K562 (cell line): Measurements from ENCODE around the gene ACAT1. TPM values are rescaled to one million over a fixed set of nuclear protein-coding genes. Genes with fewer than 3 reads are reported as not detected.

Source experiments
- ATAC-seq: fragments of 200-7000 bp; cut with Tn5 transposase; 3 replicates; pipeline ENCODE4 v1.9.1; 2020; ENCODE audit warnings: moderate library complexity
- BruUV-seq: library from RNA; stranded (reverse); fragments of 400-500 nt; replicated peaks from 2 replicates; lab custom pipeline; 2021; lab: Mats Ljungman, UMichigan
- CTCF ChIA-PET: fragments of 300-600 bp; formaldehyde crosslinking; extraction: SDS; loops from one replicate; lab custom pipeline; 2021; ENCODE audit warnings: low intra/inter-chr PET ratio; lab: Yijun Ruan, JAX
- POLR2A ChIA-PET: fragments of 300-600, 350-650 bp; sonication (Branson Sonifier 250); formaldehyde crosslinking; extraction: SDS; loops from one replicate; lab custom pipeline; 2021; ENCODE audit warnings: antibody characterized with exemption, inconsistent platforms; lab: Yijun Ruan, JAX
- DNase-seq, 4 experiments: peaks; one replicate each; pipeline versions ENCODE4 v3.0.0 to v3.0.0-alpha.2; 2011 to 2018; ENCODE audit warnings: low spot score in 3 of 4, mixed read lengths in 3 of 4; ENCODE audit errors: extremely low read depth in 1 of 4
- FAIRE-seq: peaks from 2 replicates; lab custom pipeline; 2011; peaks lifted over from hg19 to GRCh38; lab: Jason Lieb, UNC
- H2AFZ ChIP-seq: 2 replicates; pipeline ENCODE4 v1.6.0; 2011; ENCODE audit warnings: low read depth, low read length, control low read depth, inconsistent platforms
- H3K27ac ChIP-seq: fragments of 200-600 bp; 3 replicates; pipeline ENCODE4 v1.8.0; 2011; ENCODE audit warnings: low read depth, mild to moderate bottlenecking, control low read depth, inconsistent platforms, low read length, moderate library complexity, mixed read lengths; ENCODE audit errors: extremely low read depth
- H3K27me3 ChIP-seq, 2 experiments: fragments of 300-600 bp in 1 of 2; 2 replicates in 1 of 2; 3 replicates in 1 of 2; pipeline versions ENCODE4 v1.6.0 to v1.8.0; 2011; ENCODE audit warnings: inconsistent platforms in 2 of 2, low read length in 2 of 2, mild to moderate bottlenecking in 1 of 2, mixed read lengths in 1 of 2, moderate library complexity in 1 of 2; ENCODE audit not compliant: control insufficient read depth in 2 of 2, insufficient read depth in 2 of 2
- H3K36me3 ChIP-seq: fragments of 300-600 bp; 3 replicates; pipeline ENCODE4 v1.8.0; 2011; ENCODE audit warnings: mild to moderate bottlenecking, low read length, inconsistent platforms; ENCODE audit not compliant: control insufficient read depth, insufficient read depth
- H3K4me1 ChIP-seq, 2 experiments: fragments of 200-600 bp in 1 of 2; replicated peaks in 1 of 2; 2 replicates in 1 of 2; 3 replicates in 1 of 2; pipeline versions ENCODE4 v1.5.1 to v1.8.0; 2011; ENCODE audit warnings: inconsistent platforms in 2 of 2, low read length in 2 of 2, mild to moderate bottlenecking in 1 of 2, mixed read lengths in 1 of 2, moderate library complexity in 1 of 2; ENCODE audit not compliant: control insufficient read depth in 2 of 2, insufficient read depth in 2 of 2
- H3K4me2 ChIP-seq: 2 replicates; pipeline ENCODE4 v1.6.1; 2011; ENCODE audit warnings: low read length, control low read depth, inconsistent platforms, mixed read lengths; ENCODE audit not compliant: insufficient read depth
- H3K4me3 ChIP-seq: fragments of 200-600 bp; sonication (generic), shearing (Covaris generic); 2 replicates; pipeline ENCODE4 v1.5.1; 2016; ENCODE audit warnings: control low read depth, inconsistent platforms
- H3K79me2 ChIP-seq: fragments of 200-600 bp; 3 replicates; pipeline ENCODE4 v1.8.0; 2011; ENCODE audit warnings: low read length, inconsistent platforms; ENCODE audit not compliant: control insufficient read depth, insufficient read depth
- H3K9ac ChIP-seq, 2 experiments: 2 replicates each; pipeline versions ENCODE4 v1.6.0 to v1.6.1; 2011; ENCODE audit warnings: low read depth in 2 of 2, low read length in 2 of 2, control low read depth in 1 of 2, inconsistent platforms in 1 of 2, mild to moderate bottlenecking in 1 of 2, mixed read lengths in 1 of 2; ENCODE audit not compliant: insufficient read depth in 1 of 2
- H3K9me1 ChIP-seq: one replicate; pipeline ENCODE4 v1.6.0; 2011; ENCODE audit warnings: inconsistent platforms, mild to moderate bottlenecking, low read length, moderate library complexity; ENCODE audit not compliant: control insufficient read depth, insufficient read depth
- H3K9me3 ChIP-seq: replicated peaks from 2 replicates; pipeline ENCODE4 v1.5.1; 2011; ENCODE audit warnings: low read depth, low read length, inconsistent platforms; ENCODE audit not compliant: control insufficient read depth, insufficient read depth
- H4K20me1 ChIP-seq: replicated peaks from 2 replicates; pipeline ENCODE4 v1.6.1; 2011; ENCODE audit warnings: low read length, inconsistent platforms, mixed read lengths; ENCODE audit not compliant: control insufficient read depth, insufficient read depth
- CBX3 ChIP-seq, 2 experiments: IDR thresholded peaks; 1 replicate in 1 of 2; 2 replicates in 1 of 2; pipeline ENCODE4 v1.6.1; 2012; ENCODE audit warnings: inconsistent platforms in 2 of 2, low read length in 2 of 2, borderline replicate concordance in 1 of 2, control low read depth in 1 of 2
- CHD1 ChIP-seq: fragments of 200-600 bp; sonication (generic); IDR thresholded peaks from one replicate; pipeline ENCODE4 v1.6.1; 2012; ENCODE audit warnings: mild to moderate bottlenecking, moderate library complexity, low read length, inconsistent platforms
- ETV5 ChIP-seq: sonication (generic); formaldehyde crosslinking; IDR thresholded peaks from 2 replicates; pipeline ENCODE4 v1.4.0; 2020; ENCODE audit warnings: low read depth, mild to moderate bottlenecking, missing genetic modification reagents
- GMEB1 ChIP-seq: fragments of 250-450 bp; sonication (Bioruptor Pico); IDR thresholded peaks from 2 replicates; pipeline ENCODE4 v1.4.0; 2020; ENCODE audit warnings: mild to moderate bottlenecking
- TAF7 ChIP-seq: fragments of 450-650 bp; IDR thresholded peaks from 2 replicates; pipeline ENCODE4 v1.6.1; 2016; ENCODE audit warnings: missing genetic modification characterization, missing compliant biosample characterization
- TFE3 ChIP-seq: fragments of 450-650 bp; formaldehyde crosslinking; IDR thresholded peaks from 2 replicates; pipeline ENCODE4 v1.4.0; 2020; ENCODE audit warnings: mild to moderate bottlenecking, mixed read lengths
- ZBTB2 ChIP-seq: fragments of 450-650 bp; IDR thresholded peaks from 2 replicates; pipeline ENCODE4 v1.6.1; 2016; ENCODE audit warnings: antibody characterized with exemption
- ZBTB33 ChIP-seq: sonication (generic); formaldehyde crosslinking; IDR thresholded peaks from 2 replicates; pipeline ENCODE4 v1.8.1; 2023; ENCODE audit warnings: mild to moderate bottlenecking, missing genetic modification reagents
- WGBS: fragments of 100-300 bp; shearing (Covaris generic); methylation state at CpG from one replicate; pipeline ENCODE4 v1.1.6; 2016; ENCODE audit warnings: low coverage, mixed read lengths; ENCODE audit not compliant: insufficient coverage; ENCODE audit errors: missing lambda C conversion rate; 5-methylcytosine and 5-hydroxymethylcytosine counted together
- in situ Hi-C: fragments of 300-500 bp; cut with MboI; formaldehyde crosslinking; loops from 4 replicates; pipeline ENCODE4 v1.15.0; 2018; ENCODE audit warnings: inconsistent platforms, mixed read lengths
- intact Hi-C: fragments of 100-400 bp; cut with micrococcal nuclease; formaldehyde crosslinking; loops from 2 replicates; pipeline ENCODE4 v1.14.2; 2022
- polyA plus RNA-seq, 8 experiments: library from polyadenylated mRNA; depleted of rRNA in 4 of 8; stranded (reverse) in 5 of 8; unstranded in 3 of 8; fragments of >200 nt; fragmentation: Nextera tagmentation in 2 of 8; fragmentation: Illumina TruSeq in 1 of 8; extraction: Ambion mirVana in 2 of 8; extraction: Trizol in 1 of 8; gene quantifications; 2 replicates each; pipeline versions ENCODE4 v1.2.1 to v1.2.3, GENCODE V29; 2011 to 2014; ENCODE audit warnings: inconsistent platforms in 1 of 8, missing spikeins in 1 of 8
- total RNA-seq, 7 experiments: library from RNA; depleted of rRNA in 6 of 7; stranded (reverse); fragments of >200 nt in 6 of 7; fragmentation: Illumina TruSeq in 2 of 7; extraction: Trizol in 2 of 7; gene quantifications; 2 replicates each; pipeline versions ENCODE4 v1.2.1 to v1.2.3, GENCODE V29; 2011 to 2021; ENCODE audit warnings: low replicate concordance in 1 of 7

ACAT1 gene
- total and polyA plus RNA-seq, 9 of the 15 experiments (the other 6 are each of a cell fraction or from before 2014, with no cell fraction given), result 65.1 to 204 (median 104) TPM

- TF ChIP-seq ZBTB33 (peak; percentile 63), ZBTB2 (no peak), TAF7 (no peak), ETV5 (CRISPR knock-in tag) (no peak)
Observed at GRCh38 chr11:108121274-108122155, at the start of gene ACAT1 (continued).

GRCh38 chr11:108084811-108085210 lies 36.6 kb upstream of the ACAT1 start:
- no TSS peak for BruUV-seq
- intact Hi-C loops (no loop called here), in situ Hi-C loops (no loop called here)
- FAIRE-seq (no peak), ATAC-seq (no peak), DNase-seq (no peak)
- Histone ChIP-seq H3K27ac (no peak overlapping the region), H4K20me1 (no peaks in the 10 kb centered on the region), H3K4me2 (no peak overlapping the region), H3K79me2 (no peaks in the 10 kb centered on the region), H3K4me1 (no peaks in the 10 kb centered on the region), H2AFZ (no peak overlapping the region), H3K9ac (no peak overlapping the region), H3K36me3 (peaks cover 52% of the 10 kb centered on the region; the same call in 2 of the 3 replicates), H3K9me1 (no peaks in the 10 kb centered on the region), H3K27me3 (no peaks in the 10 kb centered on the region), H3K4me3 (no peak overlapping the region), H3K9me3 (no peaks in the 10 kb centered on the region)
- ChIA-PET CTCF (no interaction called here), POLR2A (no interaction called here)
- WGBS, result 28% methylated on average over 1 of the region's 1 CpG
- TF ChIP-seq CBX3 (IDR thresholded peaks at IDR 0.05; ENCODE audit: borderline replicate concordance in 1 of 2, low read length in 2 of 2) (no peak), GMEB1 (CRISPR knock-in tag) (no peak), TFE3 (CRISPR knock-in tag) (no peak), CHD1 (no peak)
